A549 (cell line): ENCODE measurements around the gene IL9.

ENCODE experiments used
- BHLHE40 ChIP-seq: IDR thresholded peaks from 2 replicates; pipeline ENCODE4 v1.6.1; 2012; ENCODE audit warnings: low read depth, low read length, inconsistent platforms
- JUN ChIP-seq, 2 experiments: fragments of >200 bp; sonication (Bioruptor Twin); formaldehyde crosslinking; IDR thresholded peaks; 2 replicates in 1 of 2; 3 replicates in 1 of 2; pipeline ENCODE4 v1.6.1; 2016 to 2017
- TF ChIP-seq, protein P1 (sequence below): fragments of >200 bp; sonication (Bioruptor Twin); formaldehyde crosslinking; IDR thresholded peaks from 3 replicates; pipeline ENCODE4 v1.5.1; 2016
- TF ChIP-seq, protein P2 (sequence below): fragments of 450-650 bp; IDR thresholded peaks from 2 replicates; pipeline ENCODE4 v1.6.1; 2014; ENCODE audit warnings: antibody characterized with exemption

DNA sequence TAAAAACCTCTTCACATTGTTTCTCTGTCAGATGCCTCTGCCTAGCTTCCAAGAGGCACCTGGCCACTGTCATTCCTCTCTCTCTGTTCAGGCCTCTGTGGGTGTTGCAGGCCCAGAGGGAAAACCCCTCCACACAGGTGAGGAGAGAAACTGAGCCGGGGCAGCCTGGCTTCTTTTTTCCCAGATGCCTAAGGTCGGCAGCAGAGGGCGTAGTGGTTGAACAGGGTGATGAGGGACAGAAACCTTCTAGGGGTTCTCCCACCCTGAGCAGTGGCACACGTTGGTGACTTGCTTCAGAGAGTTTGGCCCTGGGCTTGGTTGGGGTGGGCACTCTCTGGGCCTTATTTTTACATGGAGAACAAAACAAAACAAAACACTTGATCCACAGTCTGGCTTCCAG lies 12.2 kb downstream of the IL9 start:
- TF ChIP-seq JUN (IDR thresholded peaks at IDR 0.05) (no peak), BHLHE40 (no peak)
- TF ChIP-seq, protein P1, sequence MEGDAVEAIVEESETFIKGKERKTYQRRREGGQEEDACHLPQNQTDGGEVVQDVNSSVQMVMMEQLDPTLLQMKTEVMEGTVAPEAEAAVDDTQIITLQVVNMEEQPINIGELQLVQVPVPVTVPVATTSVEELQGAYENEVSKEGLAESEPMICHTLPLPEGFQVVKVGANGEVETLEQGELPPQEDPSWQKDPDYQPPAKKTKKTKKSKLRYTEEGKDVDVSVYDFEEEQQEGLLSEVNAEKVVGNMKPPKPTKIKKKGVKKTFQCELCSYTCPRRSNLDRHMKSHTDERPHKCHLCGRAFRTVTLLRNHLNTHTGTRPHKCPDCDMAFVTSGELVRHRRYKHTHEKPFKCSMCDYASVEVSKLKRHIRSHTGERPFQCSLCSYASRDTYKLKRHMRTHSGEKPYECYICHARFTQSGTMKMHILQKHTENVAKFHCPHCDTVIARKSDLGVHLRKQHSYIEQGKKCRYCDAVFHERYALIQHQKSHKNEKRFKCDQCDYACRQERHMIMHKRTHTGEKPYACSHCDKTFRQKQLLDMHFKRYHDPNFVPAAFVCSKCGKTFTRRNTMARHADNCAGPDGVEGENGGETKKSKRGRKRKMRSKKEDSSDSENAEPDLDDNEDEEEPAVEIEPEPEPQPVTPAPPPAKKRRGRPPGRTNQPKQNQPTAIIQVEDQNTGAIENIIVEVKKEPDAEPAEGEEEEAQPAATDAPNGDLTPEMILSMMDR, result peak; percentile 15; the same call in 1 of the 3 replicates
- TF ChIP-seq, protein P2, sequence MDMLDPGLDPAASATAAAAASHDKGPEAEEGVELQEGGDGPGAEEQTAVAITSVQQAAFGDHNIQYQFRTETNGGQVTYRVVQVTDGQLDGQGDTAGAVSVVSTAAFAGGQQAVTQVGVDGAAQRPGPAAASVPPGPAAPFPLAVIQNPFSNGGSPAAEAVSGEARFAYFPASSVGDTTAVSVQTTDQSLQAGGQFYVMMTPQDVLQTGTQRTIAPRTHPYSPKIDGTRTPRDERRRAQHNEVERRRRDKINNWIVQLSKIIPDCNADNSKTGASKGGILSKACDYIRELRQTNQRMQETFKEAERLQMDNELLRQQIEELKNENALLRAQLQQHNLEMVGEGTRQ, result no peak
